GM19043 (cell line): ENCODE data around the gene AURKB.
"Not testable (repeated sequence)": the region's sequence is repeated elsewhere in the genome, so short reads cannot be mapped to it uniquely, and the experiment has no call there.

Experiments
- ATAC-seq: cut with Tn5 transposase; IDR thresholded peaks from one replicate; pipeline ENCODE4 v1.9.1; 2021; ENCODE audit warnings: low read depth; ENCODE audit not compliant: unreplicated experiment

Gene AURKB

GRCh38 chr17:8225813-8226535 lies 15.6 kb upstream of the AURKB start:
- no peak for ATAC-seq

DNA sequence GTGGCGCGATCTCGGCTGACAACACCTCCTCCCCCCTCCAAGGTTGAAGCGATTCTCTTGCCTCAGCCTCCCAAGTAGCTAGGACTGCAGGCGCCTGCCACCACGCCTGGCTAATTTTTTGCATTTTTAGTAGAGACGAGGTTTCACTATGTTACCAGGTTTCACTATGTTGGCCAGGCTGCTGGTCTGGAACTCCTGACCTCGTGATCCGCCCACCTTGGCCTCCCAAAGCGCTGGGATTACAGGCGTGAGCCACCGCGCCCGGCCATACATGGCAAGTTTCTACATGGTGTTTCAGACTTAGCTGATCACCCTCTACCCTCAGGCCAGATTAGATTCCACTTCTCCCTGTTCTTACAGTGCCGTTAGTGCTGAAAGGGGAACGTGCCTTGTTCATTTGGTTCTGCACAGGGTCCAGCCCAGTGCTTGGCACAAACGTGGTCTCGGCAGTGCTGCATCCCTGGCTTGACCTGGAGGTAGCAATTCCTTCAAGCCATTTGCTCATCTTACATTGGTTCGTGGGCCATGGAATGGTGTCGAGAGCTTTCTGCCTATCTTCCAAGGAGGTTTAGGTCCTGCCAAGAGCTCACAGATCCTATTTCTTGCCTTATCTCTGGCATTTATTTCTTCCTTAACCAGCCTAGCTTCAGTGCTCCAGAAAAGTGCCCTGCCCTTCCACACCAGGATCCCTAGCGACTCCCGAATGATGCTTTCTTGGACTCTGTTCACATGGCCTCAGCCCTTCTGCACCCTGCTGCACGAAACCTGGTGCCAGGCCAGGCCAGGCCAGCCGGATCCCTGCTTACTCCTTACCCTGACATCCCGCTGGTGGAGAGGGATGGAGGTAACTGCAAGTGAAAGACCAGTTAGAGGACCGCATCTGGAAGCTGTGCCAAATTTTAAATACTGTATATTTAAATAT lies 14.8 kb upstream of the AURKB start:
- no peak for ATAC-seq

DNA sequence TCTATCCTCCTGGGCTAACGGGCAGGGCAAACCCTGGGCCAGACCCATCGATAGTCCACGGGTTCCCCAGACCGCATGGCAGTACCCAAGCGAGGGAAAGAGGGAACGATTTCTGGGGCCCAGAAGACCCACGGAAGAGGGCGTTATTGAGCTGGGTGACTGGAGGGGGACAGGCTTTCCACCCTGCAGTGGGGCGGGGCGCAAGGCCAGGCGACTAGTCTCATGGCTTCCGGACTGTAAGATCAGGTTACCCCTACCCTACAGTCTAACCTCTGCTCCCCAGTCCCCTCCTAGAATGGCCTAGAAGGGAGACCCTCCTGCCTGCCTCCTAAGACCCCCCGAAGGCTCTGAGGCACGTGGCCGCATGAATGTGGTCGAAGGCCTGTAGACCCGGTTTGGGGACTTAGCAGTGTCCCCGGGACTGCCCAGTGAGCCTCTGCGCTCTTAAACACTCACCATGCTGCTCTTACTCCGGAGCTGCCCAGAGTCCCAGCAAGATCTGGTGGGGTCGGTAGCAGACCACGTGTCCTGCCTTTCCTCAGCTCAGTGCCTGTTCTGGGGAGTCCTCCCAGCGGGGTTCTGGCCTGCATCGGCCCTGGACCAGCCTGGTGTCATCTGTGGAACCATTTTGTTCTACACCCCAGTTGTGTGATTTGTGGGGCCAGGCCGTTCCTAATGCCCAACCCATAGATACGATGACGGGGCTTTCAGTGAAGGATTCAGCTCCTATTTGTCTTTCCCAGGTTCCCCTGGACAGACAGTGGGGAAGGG lies 13.2 kb upstream of the AURKB start:
- no peak for ATAC-seq

DNA sequence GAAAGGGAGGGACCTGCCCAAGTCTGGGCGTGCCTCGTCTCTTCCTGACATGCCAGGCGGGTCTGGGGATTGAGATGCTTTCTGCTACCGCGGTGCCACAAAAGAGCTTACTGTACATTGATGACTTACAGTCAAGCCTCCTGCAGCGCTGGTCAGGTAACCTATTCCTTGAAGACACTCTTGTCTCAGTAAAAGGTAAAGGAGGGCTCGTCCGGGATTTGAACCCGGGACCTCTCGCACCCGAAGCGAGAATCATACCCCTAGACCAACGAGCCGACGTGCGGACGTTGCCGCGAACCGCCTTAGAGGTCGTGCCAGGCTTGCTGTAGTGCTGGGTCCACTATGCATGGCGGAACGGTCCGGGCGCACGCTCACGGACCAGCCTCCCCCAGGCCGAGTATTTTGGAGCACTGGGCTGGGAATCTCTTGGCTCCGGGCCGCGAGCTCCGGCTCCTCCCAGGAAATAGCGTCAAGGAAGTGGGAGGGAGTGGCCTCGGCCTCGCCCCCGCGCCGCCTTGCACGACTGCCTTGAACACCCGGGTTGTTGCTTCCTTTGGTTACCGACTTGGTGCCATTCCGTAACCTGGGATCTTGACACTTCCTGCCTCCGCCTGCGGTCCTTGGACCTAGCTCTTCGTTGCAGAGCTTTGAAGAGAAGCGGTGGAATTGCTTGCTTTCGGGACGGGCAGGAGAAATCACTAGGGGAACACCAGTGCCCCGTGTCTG lies 12.4 kb upstream of the AURKB start:
- no peak for ATAC-seq

DNA sequence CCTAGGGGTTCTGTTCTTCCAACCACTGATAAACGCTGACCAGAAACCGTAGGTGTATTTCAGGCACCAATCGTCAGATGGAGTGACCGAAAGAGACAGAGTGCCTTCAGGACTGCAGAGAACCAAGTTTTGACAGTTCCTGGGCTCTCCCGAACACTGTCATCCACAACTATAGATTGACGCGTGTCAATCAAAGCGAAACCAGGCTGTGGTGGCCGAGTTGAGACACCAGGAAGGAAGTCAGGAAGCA lies 11.9 kb upstream of the AURKB start:
- ATAC-seq = no peak

DNA sequence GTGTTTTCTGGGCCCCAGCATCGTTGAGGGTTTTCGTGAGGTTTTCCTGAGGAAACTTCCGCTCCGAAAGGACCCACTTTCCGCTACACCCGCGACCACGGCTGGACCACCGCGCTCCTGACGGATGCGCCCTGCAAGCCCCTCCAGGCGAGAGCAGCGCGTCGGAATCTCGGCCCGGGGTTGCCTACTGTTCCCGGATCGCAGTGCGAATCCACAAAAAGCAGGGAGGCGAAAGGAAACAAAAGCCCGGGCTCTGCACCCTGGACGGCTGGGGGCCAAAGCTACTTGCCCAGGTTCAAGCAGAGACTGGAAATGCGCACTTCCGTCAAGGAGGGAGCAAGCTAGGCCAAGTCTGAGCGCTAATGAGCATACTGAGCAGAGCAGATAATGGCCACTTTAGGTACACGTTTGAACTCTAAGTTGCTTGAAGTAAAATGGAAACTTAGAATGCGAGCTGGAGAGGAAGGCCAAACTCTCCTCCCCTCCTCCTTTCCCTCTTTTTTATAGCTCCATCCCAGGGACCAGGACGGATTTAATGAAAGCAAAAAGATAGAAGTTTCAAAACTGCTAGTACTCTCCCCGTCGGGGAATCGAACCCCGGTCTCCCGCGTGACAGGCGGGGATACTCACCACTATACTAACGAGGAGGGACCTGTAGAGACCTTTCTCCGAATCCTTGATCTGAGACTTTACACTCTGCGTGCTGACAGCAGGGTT lies 11.4 kb upstream of the AURKB start:
- no peak for ATAC-seq

DNA sequence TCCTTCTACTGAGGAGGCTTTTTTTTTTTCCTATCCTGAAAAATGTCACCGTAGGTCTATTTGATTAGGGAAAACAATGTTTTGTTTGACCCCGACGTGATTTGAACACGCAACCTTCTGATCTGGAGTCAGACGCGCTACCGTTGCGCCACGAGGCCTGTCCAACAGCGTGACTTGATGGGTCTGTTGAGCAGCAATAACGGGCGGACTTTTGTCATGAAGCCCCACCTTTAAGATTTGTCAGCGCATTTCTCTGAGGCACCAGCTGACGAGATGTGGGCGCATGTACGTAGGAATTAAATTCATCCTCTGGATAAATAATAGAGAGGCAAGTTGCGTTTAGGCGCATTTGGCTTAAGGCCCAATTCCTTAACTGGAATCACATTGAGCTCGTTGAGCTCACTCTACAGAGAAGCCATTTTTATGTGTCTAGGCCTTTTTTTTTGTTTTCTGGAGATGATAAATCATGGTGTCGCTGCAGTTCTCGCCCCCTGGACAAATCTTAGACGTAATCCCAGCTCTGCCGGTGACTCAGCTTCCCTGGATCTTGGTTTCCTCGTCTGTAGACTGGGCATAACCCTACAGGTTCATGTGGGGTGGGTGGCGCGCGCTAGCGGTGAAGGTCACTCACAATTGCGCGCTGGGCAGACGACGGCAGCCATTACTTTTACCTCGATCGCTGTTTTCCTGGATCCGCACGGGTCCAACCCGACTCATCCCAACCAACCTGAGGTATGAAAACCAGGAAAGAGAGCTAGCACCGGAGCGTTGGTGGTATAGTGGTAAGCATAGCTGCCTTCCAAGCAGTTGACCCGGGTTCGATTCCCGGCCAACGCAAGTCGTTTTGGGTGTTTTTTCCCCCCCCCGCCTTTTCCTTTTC lies 10.6 kb upstream of the AURKB start:
- ATAC-seq = no peak

GRCh38 chr17:8214000-8214399 lies 3.6 kb upstream of the AURKB start:
- not testable (repeated sequence) for ATAC-seq

GRCh38 chr17:8212312-8213180 lies 2.2 kb upstream of the AURKB start:
- no peak for ATAC-seq

GRCh38 chr17:8210761-8211458 lies 535 bp upstream of the AURKB start:
- no peak for ATAC-seq

GRCh38 chr17:8206536-8206935 lies 3.8 kb downstream of the AURKB start:
- no peak for ATAC-seq

- no peak for ATAC-seq
Measured at GRCh38 chr17:8204761-8205555, 5.4 kb downstream of the AURKB start.

DNA sequence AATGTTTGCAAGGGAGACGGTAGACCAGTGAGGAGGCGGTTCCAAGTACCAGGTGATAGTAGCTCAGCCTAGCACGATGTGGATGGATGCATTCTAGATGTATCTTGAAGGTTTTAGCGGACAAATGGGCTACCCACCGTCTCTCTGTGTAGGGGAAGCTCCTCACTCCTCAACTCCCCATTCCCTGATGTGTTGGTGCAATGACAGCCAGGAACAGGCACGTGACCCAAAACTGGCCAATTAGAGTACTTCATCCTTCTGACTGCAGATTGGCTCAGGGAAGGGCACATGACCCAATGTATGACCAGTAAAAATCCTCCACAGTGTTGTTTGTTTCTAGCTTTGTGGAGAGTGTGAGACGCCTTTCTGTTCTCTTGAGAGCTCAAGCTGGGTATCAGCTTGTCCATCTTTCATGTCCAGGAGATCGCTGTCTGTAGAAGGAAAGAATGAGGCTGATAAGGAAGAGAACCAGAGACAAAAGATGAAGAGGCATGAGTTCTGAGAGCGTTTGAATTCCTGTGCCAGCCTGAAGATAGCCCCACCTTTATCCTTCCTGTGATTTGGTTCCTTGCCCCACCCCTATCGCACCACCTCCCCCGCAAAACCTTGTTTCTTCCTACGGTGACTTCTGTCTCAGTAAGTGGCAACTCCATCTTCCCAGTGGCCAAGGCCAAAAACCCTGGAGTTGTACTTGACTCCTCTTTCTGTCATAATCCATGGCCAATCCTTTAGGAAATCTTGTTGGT lies 18.1 kb downstream of the AURKB start:
- no peak for ATAC-seq

GRCh38 chr17:8190506-8190905 lies 19.9 kb downstream of the AURKB start:
- no peak for ATAC-seq

GRCh38 chr17:8189711-8190477 lies 20.5 kb downstream of the AURKB start, which contains the start of gene BORCS6:
Gene BORCS6 (minus strand): TSS chr17:8190180. CDS start chr17:8190140, 40 bp downstream.
- ATAC-seq = peak; percentile 49
